ENCODE results near the gene CCDC66. TPM values are rescaled to one million over a fixed set of nuclear protein-coding genes. Genes with fewer than 3 reads are reported as not detected.

CCDC66 gene
- total and polyA plus RNA-seq, 2 of the 8 experiments (the other 6 are each of a cell fraction or from before 2014, with no cell fraction given), result 9.6 to 29.3 TPM

- CTCF ChIA-PET (ENCODE audit: partially characterized antibody), result no interaction called here
Measured at GRCh38 chr3:56616478-56617006, 59.6 kb downstream of the CCDC66 start.

More at GRCh38 chr3:56616478-56617006, 59.6 kb downstream of the CCDC66 start:
- no peak for DNase-seq (ENCODE audit: low read depth in 1 of 2, low spot score in 2 of 2)
- Histone ChIP-seq H3K79me2 (ENCODE audit: control insufficient read depth in 1 of 2, insufficient read depth in 2 of 2, low read length in 2 of 2) (no peaks in the 10 kb centered on the region; a peak in 1 of 4 replicates), H4K20me1 (replicated peaks in 1 of 2; ENCODE audit: control insufficient read depth in 1 of 2, insufficient read depth in 2 of 2, low read length in 2 of 2) (peaks cover 0 to 3% of the 10 kb centered on the region in 2 experiments), H3K4me2 (ENCODE audit: insufficient read depth in 1 of 2, low read depth in 2 of 2, low read length in 2 of 2) (no peak overlapping the region), H3K23ac (ENCODE audit: insufficient read length) (no peak overlapping the region), H3K9me3 (ENCODE audit: insufficient read depth in 2 of 2, low read depth in 1 of 2, low read length in 1 of 2) (no peaks in the 10 kb centered on the region), H4K5ac (ENCODE audit: insufficient read length, low read depth, low read length) (no peak overlapping the region), H3K4ac (replicated peaks; ENCODE audit: insufficient read length, low read depth, low read length) (no peak overlapping the region), H2AFZ (ENCODE audit: low read length) (no peak overlapping the region), H2BK15ac (ENCODE audit: low read length) (no peak overlapping the region), H3K9ac (replicated peaks in 1 of 4; ENCODE audit: extremely low read depth in 1 of 4, low read depth in 3 of 4, low read length in 3 of 4) (no peak overlapping the region), H3K18ac (ENCODE audit: extremely low read depth, low read length) (no peak overlapping the region), H2BK120ac (replicated peaks; ENCODE audit: low read depth, low read length) (no peak overlapping the region), H4K8ac (ENCODE audit: extremely low read depth, insufficient read depth, low read length) (no peak overlapping the region), H2BK5ac (ENCODE audit: low read depth, low read length) (no peak overlapping the region), H2AK5ac (ENCODE audit: low read depth, low read length) (no peak overlapping the region), H2BK12ac (ENCODE audit: low read depth, low read length) (no peak overlapping the region), H3K56ac (replicated peaks; ENCODE audit: insufficient read length, low read depth, low read length) (no peak overlapping the region), H2BK20ac (ENCODE audit: low read length) (no peak overlapping the region), H3K79me1 (ENCODE audit: low read depth, low read length) (peaks cover 4% of the 10 kb centered on the region; the same call in 1 of the 2 replicates), H4K91ac (replicated peaks; ENCODE audit: insufficient read length, low read length) (no peak overlapping the region), H3K27me3 (replicated peaks in 1 of 4; ENCODE audit: control insufficient read depth in 3 of 4, extremely low read depth in 1 of 4, insufficient read depth in 3 of 4, low read length in 3 of 4) (no peaks in the 10 kb centered on the region), H3K36me3 (ENCODE audit: control insufficient read depth in 2 of 4, insufficient read depth in 4 of 4, low read length in 3 of 4) (peaks cover 0 to 52% (median 10%) of the 10 kb centered on the region in 4 experiments; a peak in 4 of 8 replicates), H3K4me1 (replicated peaks in 1 of 4; ENCODE audit: control insufficient read depth in 3 of 4, insufficient read depth in 4 of 4, low read length in 3 of 4) (no peaks in the 10 kb centered on the region; a peak in 1 of 7 replicates), H3K23me2 (ENCODE audit: low read depth, low read length) (no peaks in the 10 kb centered on the region), H3K27ac (ENCODE audit: low read depth, low read length) (no peak overlapping the region), H3K14ac (ENCODE audit: insufficient read length) (no peak overlapping the region), H3K4me3 (ENCODE audit: extremely low read depth in 1 of 4, insufficient read depth in 2 of 4, low read depth in 3 of 4, low read length in 4 of 4) (no peak overlapping the region)
- TF ChIP-seq TAF1 (IDR thresholded peaks at IDR 0.05; ENCODE audit: low read depth, low read length), result no peak
- TF ChIP-seq BACH1 (IDR thresholded peaks at IDR 0.05; ENCODE audit: low read length), result peak; percentile 81
- peak; percentile 86 for TF ChIP-seq MAFK (IDR thresholded peaks at IDR 0.05; ENCODE audit: low read depth, low read length)
- TF ChIP-seq KDM1A (IDR thresholded peaks at IDR 0.05; ENCODE audit: borderline replicate concordance, low read length), result no peak
- TF ChIP-seq SIRT6 (IDR thresholded peaks at IDR 0.05; ENCODE audit: low read length), result no peak
- WGBS, 2 experiments (ENCODE audit: extremely low coverage in 1 of 2, insufficient coverage in 1 of 2, insufficient read length in 1 of 2, insufficient replicate concordance in 2 of 2, low coverage in 1 of 2, low lambda C conversion rate in 2 of 2, missing lambda C conversion rate in 1 of 2), result 89 to 100% methylated on average over 1 to 2 of the region's 2 CpGs
- no peak for FAIRE-seq
- POLR2A ChIA-PET (ENCODE audit: partially characterized antibody), result no interaction called here
